Endothelial cell of umbilical vein (primary cell): ENCODE results near the gene TSNAXIP1. TPM values are rescaled to one million over a fixed set of nuclear protein-coding genes. Genes with fewer than 3 reads are reported as not detected.

Experiments
- BruUV-seq: library from RNA; stranded (reverse); fragments of 400-500 nt; replicated peaks from 2 replicates; lab custom pipeline; 2021; lab: Mats Ljungman, UMichigan
- CTCF ChIA-PET: fragments of 300-600, 350-600 bp; sonication (Branson Sonifier 250); formaldehyde crosslinking; loops from one replicate; lab custom pipeline; 2021; ENCODE audit warnings: antibody characterized with exemption, inconsistent platforms; lab: Charles Lee
- POLR2A ChIA-PET: fragments of 300-600, 350-600 bp; sonication (Branson Sonifier 250); formaldehyde crosslinking; loops from one replicate; lab custom pipeline; 2021; ENCODE audit warnings: antibody characterized with exemption, inconsistent platforms; lab: Charles Lee
- DNase-seq: peaks from one replicate; pipeline ENCODE4 v3.0.0-alpha.2; 2011; ENCODE audit warnings: low read depth, low spot score
- FAIRE-seq: peaks from 2 replicates; lab custom pipeline; 2011; peaks lifted over from hg19 to GRCh38; lab: Jason Lieb, UNC
- H2AFZ ChIP-seq: 2 replicates; pipeline ENCODE4 v1.6.0; 2012; ENCODE audit warnings: low read depth, low read length, control low read depth, inconsistent platforms
- H3K27ac ChIP-seq: 2 replicates; pipeline ENCODE4 v1.5.1; 2011; ENCODE audit warnings: low read depth, mild to moderate bottlenecking, control low read depth, low read length, moderate library complexity; ENCODE audit not compliant: insufficient read depth
- H3K27me3 ChIP-seq, 2 experiments: 2 replicates each; pipeline versions ENCODE4 v1.6.0 to v1.6.1; 2011; ENCODE audit warnings: low read length in 2 of 2, mixed read lengths in 1 of 2; ENCODE audit not compliant: control insufficient read depth in 2 of 2, insufficient read depth in 2 of 2
- H3K36me3 ChIP-seq, 2 experiments: 2 replicates in 1 of 2; 3 replicates in 1 of 2; pipeline ENCODE4 v1.5.1; 2011; ENCODE audit warnings: low read length in 2 of 2, mild to moderate bottlenecking in 1 of 2, moderate library complexity in 1 of 2; ENCODE audit not compliant: control insufficient read depth in 2 of 2, insufficient read depth in 2 of 2; ENCODE audit errors: extremely low read depth in 1 of 2
- H3K4me1 ChIP-seq: 3 replicates; pipeline ENCODE4 v1.5.1; 2011; ENCODE audit warnings: mild to moderate bottlenecking, low read length; ENCODE audit not compliant: control insufficient read depth, insufficient read depth; ENCODE audit errors: extremely low read depth
- H3K4me2 ChIP-seq: 2 replicates; pipeline ENCODE4 v1.6.1; 2011; ENCODE audit warnings: low read length, control low read depth, mixed read lengths; ENCODE audit not compliant: insufficient read depth
- H3K4me3 ChIP-seq, 3 experiments: fragments of 200-600 bp in 1 of 3; sonication (generic), shearing (Covaris generic) in 1 of 3; replicated peaks in 1 of 3; 2 replicates each; pipeline ENCODE4 v1.5.1; 2011 to 2016; ENCODE audit warnings: control low read depth in 3 of 3, low read length in 3 of 3, mild to moderate bottlenecking in 2 of 3, inconsistent platforms in 1 of 3, low read depth in 1 of 3, moderate library complexity in 1 of 3; ENCODE audit not compliant: insufficient read depth in 1 of 3
- H3K79me2 ChIP-seq: 2 replicates; pipeline ENCODE4 v1.6.0; 2012; ENCODE audit warnings: low read length, inconsistent platforms; ENCODE audit not compliant: control insufficient read depth, insufficient read depth
- H3K9ac ChIP-seq: replicated peaks from 2 replicates; pipeline ENCODE3; 2011; ENCODE audit warnings: low read length, control low read depth; ENCODE audit not compliant: insufficient read depth; ENCODE audit errors: extremely low read depth
- H3K9me1 ChIP-seq: replicated peaks from 3 replicates; pipeline ENCODE4 v1.6.0; 2011; ENCODE audit warnings: mild to moderate bottlenecking, low read length; ENCODE audit not compliant: control insufficient read depth, insufficient read depth; ENCODE audit errors: extremely low read depth
- H3K9me3 ChIP-seq: replicated peaks from 2 replicates; pipeline ENCODE4 v1.5.1; 2012; ENCODE audit warnings: low read length, inconsistent platforms; ENCODE audit not compliant: control insufficient read depth, insufficient read depth
- H4K20me1 ChIP-seq: replicated peaks from 2 replicates; pipeline ENCODE3; 2011; ENCODE audit warnings: mild to moderate bottlenecking, low read length; ENCODE audit not compliant: control insufficient read depth, insufficient read depth; ENCODE audit errors: extremely low read depth
- EZH2 ChIP-seq: IDR thresholded peaks from 2 replicates; pipeline ENCODE4 v1.6.1; 2012; ENCODE audit warnings: borderline replicate concordance, low read depth, mild to moderate bottlenecking, moderate library complexity, low read length, inconsistent platforms; ENCODE audit not compliant: severe bottlenecking
- FOS ChIP-seq: IDR thresholded peaks from 2 replicates; pipeline ENCODE4 v1.6.1; 2011; ENCODE audit warnings: mild to moderate bottlenecking, low read length, moderate library complexity, borderline replicate concordance; ENCODE audit not compliant: insufficient read depth
- GATA2 ChIP-seq: IDR thresholded peaks from 2 replicates; pipeline ENCODE4 v1.7.0; 2011; ENCODE audit warnings: low read depth, mild to moderate bottlenecking, moderate library complexity, mixed read lengths, low read length; ENCODE audit not compliant: insufficient read length, insufficient read depth
- JUN ChIP-seq: IDR thresholded peaks from 2 replicates; pipeline ENCODE4 v1.6.1; 2011; ENCODE audit warnings: borderline replicate concordance, low read depth; ENCODE audit not compliant: insufficient read length, insufficient read depth
- MYC ChIP-seq: IDR thresholded peaks from one replicate; pipeline ENCODE4 v1.6.1; 2011; ENCODE audit warnings: mild to moderate bottlenecking, low read depth, low read length
- POLR2A ChIP-seq: IDR thresholded peaks from 2 replicates; pipeline ENCODE4 v1.6.1; 2012; ENCODE audit warnings: low read depth, mild to moderate bottlenecking, control low read depth, low read length
- POLR2AphosphoS5 ChIP-seq: IDR thresholded peaks from 2 replicates; pipeline ENCODE4 v1.6.1; 2012; ENCODE audit warnings: low read depth, mild to moderate bottlenecking, control low read depth, low read length, moderate library complexity; ENCODE audit not compliant: insufficient read depth
- dilution Hi-C: fragments of 300-500 bp; cut with MboI; formaldehyde crosslinking; loops from one replicate; pipeline ENCODE4 v1.15.0; 2019; ENCODE audit warnings: low sequenced_read_pairs; ENCODE audit not compliant: extremely low pct_ligation_motif_present
- intact Hi-C: fragments of 100-400 bp; cut with micrococcal nuclease; formaldehyde crosslinking; loops from one replicate; pipeline ENCODE4 v1.10.0; 2022
- polyA plus RNA-seq, 4 experiments: library from polyadenylated mRNA; depleted of rRNA in 3 of 4; stranded (reverse) in 3 of 4; unstranded in 1 of 4; fragments of >200 nt; gene quantifications; 2 replicates each; pipeline versions ENCODE4 v1.2.1 to v1.2.3, GENCODE V29; 2011 to 2012; ENCODE audit warnings: missing spikeins in 1 of 4
- total RNA-seq: library from RNA; stranded (reverse); gene quantifications from 2 replicates; pipeline ENCODE4 v1.2.3, GENCODE V29; 2021
- TF ChIP-seq, protein P1 (sequence below), 2 donors: IDR thresholded peaks; 1 replicate in 1 of 2; 2 replicates in 1 of 2; pipeline ENCODE4 v1.5.1; 2011; ENCODE audit warnings: low read length in 2 of 2, mild to moderate bottlenecking in 2 of 2, moderate library complexity in 2 of 2, control low read depth in 1 of 2, inconsistent platforms in 1 of 2, low read depth in 1 of 2; ENCODE audit not compliant: insufficient read depth in 1 of 2; ENCODE audit errors: extremely low read depth in 1 of 2
- TF ChIP-seq, protein P2 (sequence below): IDR thresholded peaks from 2 replicates; pipeline ENCODE4 v1.6.1; 2011; ENCODE audit not compliant: insufficient read depth, insufficient read length

Gene TSNAXIP1
- total and polyA plus RNA-seq, 2 donors (not counting 3 experiments of a cell fraction or from before 2014, with no cell fraction given) = 0.95 to 1.2 TPM

DNA sequence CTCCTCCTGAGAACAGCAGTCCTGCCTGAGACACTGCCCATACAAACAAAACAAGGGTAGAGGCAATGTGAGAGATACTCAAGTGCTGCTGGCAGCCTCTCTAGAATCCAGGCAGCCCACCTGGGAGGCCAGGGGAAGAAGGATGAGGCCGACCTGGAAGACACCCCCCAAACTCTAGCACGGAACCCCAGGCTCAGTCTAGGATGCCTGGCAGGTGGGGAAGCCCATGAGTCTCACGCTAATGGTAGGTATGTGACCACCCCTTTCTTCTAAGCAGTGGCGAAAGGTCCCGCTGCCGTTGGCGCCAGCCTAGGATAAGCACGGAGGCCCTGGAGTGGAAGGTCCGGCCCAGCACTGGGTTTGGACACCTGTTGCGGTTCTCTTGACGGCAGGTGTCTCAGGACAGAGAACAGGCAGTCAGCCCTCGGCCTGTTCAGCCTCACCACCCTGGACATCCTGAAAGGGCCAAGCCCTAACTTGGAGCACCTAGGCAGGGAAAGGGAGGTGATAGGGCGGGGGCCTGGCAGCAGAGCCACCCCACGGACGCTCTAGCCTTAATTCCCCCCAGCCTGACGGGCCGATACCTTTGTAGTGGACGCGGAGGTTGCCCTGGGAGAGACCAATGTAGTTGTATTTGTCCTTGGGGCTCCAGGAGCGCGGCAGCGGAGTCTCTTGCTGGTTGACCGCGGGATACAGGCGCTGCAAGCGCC, 816 bp upstream of the TSNAXIP1 start:
- intact Hi-C loops = loop anchor here (1.0 to 10.0 kb wide), 4 partner anchors 35 to 281 kb away; partner anchors contain the start of genes GFOD2 and RIPOR1
- FAIRE-seq (peak; percentile 50), DNase-seq (no peak)
- TSS peak; percentile 25 for BruUV-seq
- Histone ChIP-seq H3K4me3 (peak overlapping the region; percentile 71 to 90 (median 81)), H3K79me2 (peaks cover 37% of the 10 kb centered on the region), H3K9me1 (no peaks in the 10 kb centered on the region), H3K36me3 (peaks cover 0 to 9% of the 10 kb centered on the region in 2 experiments), H3K27me3 (no peaks in the 10 kb centered on the region), H2AFZ (peak overlapping the region; percentile 64), H3K4me2 (peak overlapping the region; percentile 66), H3K4me1 (peaks cover 11% of the 10 kb centered on the region), H4K20me1 (no peaks in the 10 kb centered on the region), H3K27ac (peak overlapping the region; percentile 49), H3K9me3 (no peaks in the 10 kb centered on the region), H3K9ac (peak overlapping the region; percentile 89)
- CTCF ChIA-PET = interaction anchor here (0.8 to 3.1 kb wide), 15 partner anchors 8 to 325 kb away, joined by 3 to 48 read pairs (median 4); partner anchors contain the start of genes ATP6V0D1 and GFOD2
- dilution Hi-C loops = no loop called here
- TF ChIP-seq GATA2 (no peak), MYC (no peak), POLR2AphosphoS5 (no peak)
- POLR2A ChIA-PET = interaction anchor here (0.6 to 2.7 kb wide), 8 partner anchors 11 to 234 kb away, joined by 3 to 7 read pairs (median 4); partner anchors contain the start of gene GFOD2

DNA sequence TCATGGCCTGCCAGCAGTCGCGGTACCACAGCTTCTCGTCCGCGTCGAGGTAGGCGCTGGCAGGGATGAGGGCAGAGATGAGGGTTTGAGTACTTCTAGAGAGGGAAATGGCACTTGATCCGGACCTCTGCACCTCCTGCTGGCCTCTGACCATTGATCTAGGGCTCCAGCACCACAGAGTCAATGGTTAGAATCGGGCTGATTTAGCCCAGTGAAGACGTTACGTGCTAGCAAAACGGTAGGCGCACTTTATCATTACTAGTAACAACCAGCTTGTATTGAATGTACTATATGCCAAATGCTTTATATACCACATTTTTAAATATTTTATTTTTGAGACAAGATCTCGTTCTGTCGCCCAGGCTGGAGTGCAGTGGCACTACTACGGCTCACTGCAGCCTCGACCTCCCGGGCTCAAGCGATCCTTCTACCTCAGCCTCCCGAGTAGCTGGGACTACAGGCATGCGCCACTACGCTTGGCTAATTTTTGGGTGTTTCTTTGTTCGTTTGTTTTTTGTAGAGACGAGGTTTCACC, 526 bp downstream of the TSNAXIP1 start:
- peak overlapping the region; percentile 62 to 90 (median 65) for H3K4me3 ChIP-seq
- peaks cover 0 to 3% of the 10 kb centered on the region in 2 experiments for H3K36me3 ChIP-seq
- DNase-seq = no peak
- H3K9ac ChIP-seq = peak overlapping the region; percentile 45
- peak overlapping the region; percentile 69 for H3K4me2 ChIP-seq
- intact Hi-C loops (loop anchor here (2.0 to 10.0 kb wide), 2 partner anchors 36 to 282 kb away; partner anchors contain the start of gene RIPOR1), dilution Hi-C loops (no loop called here)
- H3K27me3 ChIP-seq = no peaks in the 10 kb centered on the region
- H3K27ac ChIP-seq = peak overlapping the region; percentile 59
- no peaks in the 10 kb centered on the region for H3K9me1 ChIP-seq
- TF ChIP-seq MYC (no peak), JUN (no peak), EZH2 (no peak), GATA2 (no peak), POLR2A (no peak), POLR2AphosphoS5 (no peak), FOS (no peak)
- TF ChIP-seq, protein P1, sequence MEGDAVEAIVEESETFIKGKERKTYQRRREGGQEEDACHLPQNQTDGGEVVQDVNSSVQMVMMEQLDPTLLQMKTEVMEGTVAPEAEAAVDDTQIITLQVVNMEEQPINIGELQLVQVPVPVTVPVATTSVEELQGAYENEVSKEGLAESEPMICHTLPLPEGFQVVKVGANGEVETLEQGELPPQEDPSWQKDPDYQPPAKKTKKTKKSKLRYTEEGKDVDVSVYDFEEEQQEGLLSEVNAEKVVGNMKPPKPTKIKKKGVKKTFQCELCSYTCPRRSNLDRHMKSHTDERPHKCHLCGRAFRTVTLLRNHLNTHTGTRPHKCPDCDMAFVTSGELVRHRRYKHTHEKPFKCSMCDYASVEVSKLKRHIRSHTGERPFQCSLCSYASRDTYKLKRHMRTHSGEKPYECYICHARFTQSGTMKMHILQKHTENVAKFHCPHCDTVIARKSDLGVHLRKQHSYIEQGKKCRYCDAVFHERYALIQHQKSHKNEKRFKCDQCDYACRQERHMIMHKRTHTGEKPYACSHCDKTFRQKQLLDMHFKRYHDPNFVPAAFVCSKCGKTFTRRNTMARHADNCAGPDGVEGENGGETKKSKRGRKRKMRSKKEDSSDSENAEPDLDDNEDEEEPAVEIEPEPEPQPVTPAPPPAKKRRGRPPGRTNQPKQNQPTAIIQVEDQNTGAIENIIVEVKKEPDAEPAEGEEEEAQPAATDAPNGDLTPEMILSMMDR (IDR thresholded peaks at IDR 0.05; ENCODE audit: extremely low read depth in 1 of 2, insufficient read depth in 1 of 2, low read depth in 1 of 2, low read length in 2 of 2) = no peak
- TF ChIP-seq, protein P2, sequence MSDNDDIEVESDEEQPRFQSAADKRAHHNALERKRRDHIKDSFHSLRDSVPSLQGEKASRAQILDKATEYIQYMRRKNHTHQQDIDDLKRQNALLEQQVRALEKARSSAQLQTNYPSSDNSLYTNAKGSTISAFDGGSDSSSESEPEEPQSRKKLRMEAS = no peak
- H2AFZ ChIP-seq = peak overlapping the region; percentile 97
- peaks cover 30% of the 10 kb centered on the region for H3K79me2 ChIP-seq
- no peaks in the 10 kb centered on the region for H4K20me1 ChIP-seq
- H3K9me3 ChIP-seq = no peaks in the 10 kb centered on the region
- FAIRE-seq = no peak
- TSS peak; percentile 39 for BruUV-seq
- CTCF ChIA-PET = interaction anchor here (0.9 to 3.1 kb wide), 13 partner anchors 9 to 293 kb away, joined by 3 to 48 read pairs (median 5); partner anchors contain the start of gene GFOD2
- POLR2A ChIA-PET = interaction anchor here (0.8 to 2.7 kb wide), 5 partner anchors 9 to 88 kb away, joined by 4 to 7 read pairs (median 5); partner anchors contain the start of gene GFOD2
- H3K4me1 ChIP-seq = peaks cover 11% of the 10 kb centered on the region
